ENCODE measurements around the gene HSD11B2.

HSD11B2 gene

GRCh38 chr16:67451061-67451703, 20.3 kb downstream of the HSD11B2 start:
- ATAC-seq (ENCODE audit: insufficient read depth, low read depth) (no peak), DNase-seq (no peak)
- Histone ChIP-seq H3K4me2 (ENCODE audit: insufficient read depth, low read length) (no peak overlapping the region), H3K4me3 (ENCODE audit: low read depth in 1 of 2, low read length in 2 of 2) (no peak overlapping the region), H3K27ac (ENCODE audit: low read length) (no peak overlapping the region), H3K9ac (ENCODE audit: low read depth, low read length) (no peak overlapping the region), H2AFZ (ENCODE audit: low read depth, low read length) (no peak overlapping the region), H3K9me3 (ENCODE audit: insufficient read depth, low read length, severe bottlenecking) (no peaks in the 10 kb centered on the region), H3K36me3 (ENCODE audit: insufficient read depth, low read length) (peaks cover 29% of the 10 kb centered on the region), H3K4me1 (ENCODE audit: insufficient read depth, low read length) (no peaks in the 10 kb centered on the region), H3K27me3 (ENCODE audit: insufficient read depth, low read length, poor library complexity) (no peaks in the 10 kb centered on the region), H4K20me1 (ENCODE audit: insufficient read depth, low read length) (peaks cover 21% of the 10 kb centered on the region), H3K79me2 (ENCODE audit: insufficient read depth, low read length) (no peaks in the 10 kb centered on the region)
- TF ChIP-seq, protein P1, sequence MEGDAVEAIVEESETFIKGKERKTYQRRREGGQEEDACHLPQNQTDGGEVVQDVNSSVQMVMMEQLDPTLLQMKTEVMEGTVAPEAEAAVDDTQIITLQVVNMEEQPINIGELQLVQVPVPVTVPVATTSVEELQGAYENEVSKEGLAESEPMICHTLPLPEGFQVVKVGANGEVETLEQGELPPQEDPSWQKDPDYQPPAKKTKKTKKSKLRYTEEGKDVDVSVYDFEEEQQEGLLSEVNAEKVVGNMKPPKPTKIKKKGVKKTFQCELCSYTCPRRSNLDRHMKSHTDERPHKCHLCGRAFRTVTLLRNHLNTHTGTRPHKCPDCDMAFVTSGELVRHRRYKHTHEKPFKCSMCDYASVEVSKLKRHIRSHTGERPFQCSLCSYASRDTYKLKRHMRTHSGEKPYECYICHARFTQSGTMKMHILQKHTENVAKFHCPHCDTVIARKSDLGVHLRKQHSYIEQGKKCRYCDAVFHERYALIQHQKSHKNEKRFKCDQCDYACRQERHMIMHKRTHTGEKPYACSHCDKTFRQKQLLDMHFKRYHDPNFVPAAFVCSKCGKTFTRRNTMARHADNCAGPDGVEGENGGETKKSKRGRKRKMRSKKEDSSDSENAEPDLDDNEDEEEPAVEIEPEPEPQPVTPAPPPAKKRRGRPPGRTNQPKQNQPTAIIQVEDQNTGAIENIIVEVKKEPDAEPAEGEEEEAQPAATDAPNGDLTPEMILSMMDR (IDR thresholded peaks at IDR 0.05; ENCODE audit: borderline replicate concordance, extremely low read depth, low read length, poor library complexity, severe bottlenecking): no peak
- no peak for TF ChIP-seq EZH2 (IDR thresholded peaks at IDR 0.05; ENCODE audit: borderline replicate concordance, low read depth, low read length, severe bottlenecking)

GRCh38 chr16:67451704-67452435, 20.9 kb downstream of the HSD11B2 start:
- DNase-seq (no peak), ATAC-seq (ENCODE audit: insufficient read depth, low read depth) (no peak)
- no peak overlapping the region for H3K9ac ChIP-seq (ENCODE audit: low read depth, low read length)
- H3K36me3 ChIP-seq (ENCODE audit: insufficient read depth, low read length): peaks cover 29% of the 10 kb centered on the region
- no peaks in the 10 kb centered on the region for H3K4me1 ChIP-seq (ENCODE audit: insufficient read depth, low read length)
- no peaks in the 10 kb centered on the region for H3K27me3 ChIP-seq (ENCODE audit: insufficient read depth, low read length, poor library complexity)
- H3K9me3 ChIP-seq (ENCODE audit: insufficient read depth, low read length, severe bottlenecking): no peaks in the 10 kb centered on the region
- H3K4me2 ChIP-seq (ENCODE audit: insufficient read depth, low read length): no peak overlapping the region
- H2AFZ ChIP-seq (ENCODE audit: low read depth, low read length): no peak overlapping the region
- 0 out of 2 replicates have a peak, but pooled peaks cover under 1% of the 10 kb centered on the region for H3K79me2 ChIP-seq (ENCODE audit: insufficient read depth, low read length)
- TF ChIP-seq, protein P1 (IDR thresholded peaks at IDR 0.05; ENCODE audit: borderline replicate concordance, extremely low read depth, low read length, poor library complexity, severe bottlenecking): no peak
- TF ChIP-seq EZH2 (IDR thresholded peaks at IDR 0.05; ENCODE audit: borderline replicate concordance, low read depth, low read length, severe bottlenecking): no peak
- H3K4me3 ChIP-seq (ENCODE audit: low read depth in 1 of 2, low read length in 2 of 2): no peak overlapping the region
- peaks cover 24% of the 10 kb centered on the region for H4K20me1 ChIP-seq (ENCODE audit: insufficient read depth, low read length)
- no peak overlapping the region for H3K27ac ChIP-seq (ENCODE audit: low read length)

DNA sequence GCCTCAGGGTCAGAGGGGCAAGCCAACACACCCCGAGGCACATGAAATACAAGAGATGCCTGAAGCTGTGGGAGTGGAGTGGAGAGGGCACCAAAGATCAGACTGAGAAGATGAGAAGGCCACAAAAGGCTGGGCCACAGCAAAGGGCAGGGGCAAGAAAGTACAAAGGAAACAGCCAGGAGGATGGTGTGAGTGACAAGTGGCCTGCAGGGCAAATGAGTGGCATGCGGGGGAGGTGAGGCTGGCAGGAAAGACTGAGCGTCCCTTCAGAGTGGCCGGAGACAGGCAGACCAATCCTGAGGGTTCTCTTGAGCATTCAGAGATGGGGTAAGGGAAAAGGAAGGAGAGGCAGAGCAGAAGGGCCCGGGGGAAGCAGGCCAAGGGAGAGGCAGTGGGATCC, 23.2 kb downstream of the HSD11B2 start:
- Histone ChIP-seq H3K9ac (ENCODE audit: low read depth, low read length) (no peak overlapping the region), H3K4me2 (ENCODE audit: insufficient read depth, low read length) (no peak overlapping the region), H3K36me3 (ENCODE audit: insufficient read depth, low read length) (peaks cover 24% of the 10 kb centered on the region), H3K4me3 (ENCODE audit: low read depth in 1 of 2, low read length in 2 of 2) (no peak overlapping the region), H3K9me3 (ENCODE audit: insufficient read depth, low read length, severe bottlenecking) (no peaks in the 10 kb centered on the region), H4K20me1 (ENCODE audit: insufficient read depth, low read length) (peaks cover 44% of the 10 kb centered on the region), H2AFZ (ENCODE audit: low read depth, low read length) (no peak overlapping the region), H3K27ac (ENCODE audit: low read length) (no peak overlapping the region), H3K4me1 (ENCODE audit: insufficient read depth, low read length) (no peaks in the 10 kb centered on the region), H3K27me3 (ENCODE audit: insufficient read depth, low read length, poor library complexity) (no peaks in the 10 kb centered on the region), H3K79me2 (ENCODE audit: insufficient read depth, low read length) (0 out of 2 replicates have a peak, but pooled peaks cover 2% of the 10 kb centered on the region)
- no peak for ATAC-seq (ENCODE audit: insufficient read depth, low read depth)
- DNase-seq: no peak
- TF ChIP-seq, protein P1 (IDR thresholded peaks at IDR 0.05; ENCODE audit: borderline replicate concordance, extremely low read depth, low read length, poor library complexity, severe bottlenecking): no peak
- no peak for TF ChIP-seq EZH2 (IDR thresholded peaks at IDR 0.05; ENCODE audit: borderline replicate concordance, low read depth, low read length, severe bottlenecking)

Measured in DND-41 (cell line).